ENCODE results near the gene VPS36. TPM values are rescaled to one million over a fixed set of nuclear protein-coding genes. Genes with fewer than 3 reads are reported as not detected.
"Not testable (repeated sequence)": the region's sequence is repeated elsewhere in the genome, so short reads cannot be mapped to it uniquely, and the experiment has no call there.

Gene VPS36
- polyA plus RNA-seq, 1 donor from 2014 or later, result 42.0 TPM

GRCh38 chr13:52407436-52407835 lies 43.0 kb downstream of the VPS36 start:
- H3K27ac Mint-ChIP-seq, H3K9me3 Mint-ChIP-seq, H3K36me3 Mint-ChIP-seq: not testable (repeated sequence)
- Mint-ChIP-seq H3K27me3 (peaks cover 19% of the 10 kb centered on the region), H3K4me1 (peaks cover 12 to 15% (median 12%) of the 10 kb centered on the region in 3 donors), H3K4me3 (peak overlapping the region in 2 of 4 donors; percentile 9 to 39)

GRCh38 chr13:52406629-52407028 lies 43.8 kb downstream of the VPS36 start:
- Mint-ChIP-seq H3K36me3 (peaks cover 3% of the 10 kb centered on the region), H3K27me3 (peaks cover 19% of the 10 kb centered on the region), H3K27ac (no peak overlapping the region), H3K4me3 (peak overlapping the region in 3 of 4 donors; percentile 18 to 50 (median 46)), H3K9me3 (peaks cover 0 to 6% (median 0%) of the 10 kb centered on the region in 3 donors), H3K4me1 (peaks cover 12 to 15% (median 12%) of the 10 kb centered on the region in 3 donors)

GRCh38 chr13:52405767-52406494 lies 44.5 kb downstream of the VPS36 start, which contains the start of gene THSD1:
THSD1 (minus strand) TSS chr13:52406172; CDS start chr13:52402600, 3,572 bp downstream.
- H3K4me3 Mint-ChIP-seq, result peak within 1 kb of the TSS; percentile 46 to 92 (median 80)
- H3K27me3 Mint-ChIP-seq, result peaks cover 19% of the 10 kb centered on the region
- peaks cover 3% of the 10 kb centered on the region for H3K36me3 Mint-ChIP-seq
- H3K9me3 Mint-ChIP-seq, result peaks cover 0 to 6% (median 0%) of the 10 kb centered on the region in 3 donors
- H3K27ac Mint-ChIP-seq, result no peak within 1 kb of the TSS
- peaks cover 12 to 15% (median 12%) of the 10 kb centered on the region in 3 donors for H3K4me1 Mint-ChIP-seq

- Mint-ChIP-seq H3K27me3 (peaks cover 19% of the 10 kb centered on the region), H3K27ac (no peak overlapping the region), H3K9me3 (peaks cover 0 to 6% (median 0%) of the 10 kb centered on the region in 3 donors), H3K4me3 (peak overlapping the region; percentile 6 to 92 (median 80)), H3K36me3 (no peaks in the 10 kb centered on the region), H3K4me1 (peaks cover 12 to 15% (median 12%) of the 10 kb centered on the region in 3 donors)
These were observed 45.1 kb downstream of the VPS36 start for GRCh38 chr13:52405369-52405766.

- H3K4me1 Mint-ChIP-seq, result peaks cover 7 to 9% (median 8%) of the 10 kb centered on the region in 3 donors
- H3K27ac Mint-ChIP-seq, result no peak overlapping the region
- H3K9me3 Mint-ChIP-seq, result peaks cover 0 to 3% (median 0%) of the 10 kb centered on the region in 3 donors
- H3K27me3 Mint-ChIP-seq, result peaks cover 22% of the 10 kb centered on the region
- H3K4me3 Mint-ChIP-seq, result no peak overlapping the region
- H3K36me3 Mint-ChIP-seq, result peaks cover 3% of the 10 kb centered on the region
These were observed 50.7 kb downstream of the VPS36 start for GRCh38 chr13:52399708-52400107.

GRCh38 chr13:52399046-52399445 lies 51.4 kb downstream of the VPS36 start:
- H3K36me3 Mint-ChIP-seq, result peaks cover 3% of the 10 kb centered on the region
- H3K4me1 Mint-ChIP-seq, result peaks cover under 1 to 3% (median under 1%) of the 10 kb centered on the region in 3 donors
- peaks cover 0 to 3% (median 0%) of the 10 kb centered on the region in 3 donors for H3K9me3 Mint-ChIP-seq
- no peak overlapping the region for H3K27ac Mint-ChIP-seq
- H3K4me3 Mint-ChIP-seq, result no peak overlapping the region
- peaks cover 18% of the 10 kb centered on the region for H3K27me3 Mint-ChIP-seq

GRCh38 chr13:52395704-52396103 lies 54.7 kb downstream of the VPS36 start:
- Mint-ChIP-seq H3K36me3 (peaks cover 6% of the 10 kb centered on the region), H3K9me3 (peaks cover 0 to 3% (median 0%) of the 10 kb centered on the region in 3 donors), H3K27ac (no peak overlapping the region), H3K4me3 (no peak overlapping the region), H3K4me1 (no peaks in the 10 kb centered on the region), H3K27me3 (peaks cover 14% of the 10 kb centered on the region)

GRCh38 chr13:52394586-52394985 lies 55.8 kb downstream of the VPS36 start:
- H3K27ac Mint-ChIP-seq, result no peak overlapping the region

GRCh38 chr13:52393572-52394357 lies 56.7 kb downstream of the VPS36 start:
- H3K4me3 Mint-ChIP-seq, result no peak overlapping the region
- no peak overlapping the region for H3K27ac Mint-ChIP-seq
- peaks cover 6% of the 10 kb centered on the region for H3K36me3 Mint-ChIP-seq
- H3K27me3 Mint-ChIP-seq, result peaks cover 12% of the 10 kb centered on the region
- peaks cover 0 to 3% (median 0%) of the 10 kb centered on the region in 3 donors for H3K9me3 Mint-ChIP-seq
- no peaks in the 10 kb centered on the region for H3K4me1 Mint-ChIP-seq

More at GRCh38 chr13:52394586-52394985, 55.8 kb downstream of the VPS36 start:
- H3K9me3 Mint-ChIP-seq, result peaks cover 0 to 3% (median 0%) of the 10 kb centered on the region in 3 donors
- H3K27me3 Mint-ChIP-seq, result peaks cover 12% of the 10 kb centered on the region
- peaks cover 6% of the 10 kb centered on the region for H3K36me3 Mint-ChIP-seq
- no peak overlapping the region for H3K4me3 Mint-ChIP-seq
- H3K4me1 Mint-ChIP-seq, result no peaks in the 10 kb centered on the region

GRCh38 chr13:52387721-52388120 lies 62.7 kb downstream of the VPS36 start:
- Mint-ChIP-seq H3K36me3 (peaks cover 6% of the 10 kb centered on the region), H3K27me3 (no peaks in the 10 kb centered on the region), H3K27ac (no peak overlapping the region), H3K4me3 (no peak overlapping the region), H3K9me3 (no peaks in the 10 kb centered on the region), H3K4me1 (no peaks in the 10 kb centered on the region)

- H3K9me3 Mint-ChIP-seq, result no peaks in the 10 kb centered on the region
- H3K27ac Mint-ChIP-seq, result no peak overlapping the region
These were observed 64.6 kb downstream of the VPS36 start for GRCh38 chr13:52385870-52386269.

GRCh38 chr13:52383366-52383765 lies 67.1 kb downstream of the VPS36 start:
- Mint-ChIP-seq H3K4me3 (no peak overlapping the region), H3K36me3 (peaks cover 3% of the 10 kb centered on the region), H3K4me1 (no peaks in the 10 kb centered on the region), H3K9me3 (no peaks in the 10 kb centered on the region), H3K27ac (no peak overlapping the region), H3K27me3 (no peaks in the 10 kb centered on the region)

More at GRCh38 chr13:52385870-52386269, 64.6 kb downstream of the VPS36 start:
- H3K36me3 Mint-ChIP-seq, result peaks cover 3% of the 10 kb centered on the region
- H3K4me3 Mint-ChIP-seq, result no peak overlapping the region
- no peaks in the 10 kb centered on the region for H3K27me3 Mint-ChIP-seq
- no peaks in the 10 kb centered on the region for H3K4me1 Mint-ChIP-seq

- Mint-ChIP-seq H3K36me3 (peaks cover 3% of the 10 kb centered on the region), H3K27me3 (no peaks in the 10 kb centered on the region), H3K4me1 (no peaks in the 10 kb centered on the region), H3K9me3 (no peaks in the 10 kb centered on the region), H3K4me3 (no peak overlapping the region), H3K27ac (no peak overlapping the region)
These were observed 72.1 kb downstream of the VPS36 start for GRCh38 chr13:52378312-52378711.

GRCh38 chr13:52377898-52378297 lies 72.5 kb downstream of the VPS36 start:
- H3K4me1 Mint-ChIP-seq, result no peaks in the 10 kb centered on the region
- H3K9me3 Mint-ChIP-seq, result no peaks in the 10 kb centered on the region
- H3K27ac Mint-ChIP-seq, result no peak overlapping the region
- H3K4me3 Mint-ChIP-seq, result no peak overlapping the region
- peaks cover 3% of the 10 kb centered on the region for H3K36me3 Mint-ChIP-seq
- no peaks in the 10 kb centered on the region for H3K27me3 Mint-ChIP-seq

- H3K4me1 Mint-ChIP-seq, result no peaks in the 10 kb centered on the region
- no peaks in the 10 kb centered on the region for H3K27me3 Mint-ChIP-seq
- peaks cover 3% of the 10 kb centered on the region for H3K36me3 Mint-ChIP-seq
- no peak overlapping the region for H3K4me3 Mint-ChIP-seq
- no peaks in the 10 kb centered on the region for H3K9me3 Mint-ChIP-seq
- H3K27ac Mint-ChIP-seq, result peak overlapping the region in 1 of 3 donors; percentile 19
These were observed 75.5 kb downstream of the VPS36 start for GRCh38 chr13:52374873-52375411.

All from IgD-negative memory B cell (primary cell).